Stimulated activated CD8-positive, alpha-beta memory T cell treated with anti-CD3 and anti-CD28 coated beads, Interleukin-4, amount 100 ng/mL, for 48 hours (primary cell): ENCODE results near the gene DGKQ.
A peak's percentile ranks its signal among the peaks of the same experiment; 100 is the strongest.

ENCODE experiments used
- DNase-seq: peaks from one replicate; pipeline ENCODE4 v3.0.0-alpha.2; 2020

Gene DGKQ

GRCh38 chr4:972651-973424 is 531 bp downstream of the DGKQ start:
- peak; percentile 67 for DNase-seq

GRCh38 chr4:971666-972500 is 1.5 kb downstream of the DGKQ start:
- DNase-seq, result no peak

GRCh38 chr4:970854-971520 is 2.4 kb downstream of the DGKQ start:
- DNase-seq, result no peak

- DNase-seq, result no peak
Measured at GRCh38 chr4:970046-970745, 3.2 kb downstream of the DGKQ start.

- DNase-seq, result no peak
Measured at GRCh38 chr4:968621-969394, 4.6 kb downstream of the DGKQ start.

GRCh38 chr4:968221-968620 is 5.1 kb downstream of the DGKQ start:
- no peak for DNase-seq

- no peak for DNase-seq
Measured at GRCh38 chr4:967113-968104, 6.0 kb downstream of the DGKQ start.

GRCh38 chr4:966266-967112 is 6.9 kb downstream of the DGKQ start:
- DNase-seq, result no peak

GRCh38 chr4:965766-966134 is 7.6 kb downstream of the DGKQ start:
- no peak for DNase-seq

GRCh38 chr4:965048-965765 is 8.2 kb downstream of the DGKQ start:
- DNase-seq, result no peak

GRCh38 chr4:964346-965025 is 8.9 kb downstream of the DGKQ start:
- no peak for DNase-seq

GRCh38 chr4:963276-964225 is 9.8 kb downstream of the DGKQ start:
- no peak for DNase-seq

- no peak for DNase-seq
Measured at GRCh38 chr4:962231-963208, 10.8 kb downstream of the DGKQ start.

- no peak for DNase-seq
Measured at GRCh38 chr4:961351-962230, 11.8 kb downstream of the DGKQ start.
